Common myeloid progenitor, CD34-positive (primary cell): ENCODE results near the gene IGFBP7.

Experiments
- CTCF ChIA-PET: fragments of 350-600 bp; sonication (Branson Sonifier 250); formaldehyde crosslinking; loops from one replicate; lab custom pipeline; 2021; ENCODE audit warnings: antibody characterized with exemption; lab: Charles Lee
- POLR2A ChIA-PET: fragments of 350-600 bp; sonication (Branson Sonifier 250); formaldehyde crosslinking; loops from one replicate; lab custom pipeline; 2021; ENCODE audit warnings: antibody characterized with exemption; lab: Charles Lee
- DNase-seq, 3 donors: peaks; one replicate each; pipeline versions ENCODE4 v3.0.0 to v3.0.0-alpha.2; 2013
- H3K27ac ChIP-seq, 2 experiments: 1 replicate in 1 of 2; 2 replicates in 1 of 2; pipeline ENCODE4 v1.7.0; 2013; ENCODE audit warnings: inconsistent platforms in 2 of 2, low read length in 2 of 2, mild to moderate bottlenecking in 2 of 2, low read depth in 1 of 2, moderate library complexity in 1 of 2; ENCODE audit not compliant: severe bottlenecking in 2 of 2, insufficient read depth in 1 of 2, poor library complexity in 1 of 2
- H3K27me3 ChIP-seq, 5 experiments: replicated peaks in 2 of 5; 1 replicate in 3 of 5; 2 replicates in 2 of 5; pipeline versions ENCODE4 v1.6.1 to v1.7.0; 2013; ENCODE audit warnings: low read length in 4 of 5, mild to moderate bottlenecking in 2 of 5, moderate library complexity in 2 of 5, inconsistent platforms in 1 of 5; ENCODE audit not compliant: insufficient read depth in 5 of 5, control insufficient read depth in 4 of 5
- H3K36me3 ChIP-seq, 4 experiments: 1 replicate in 2 of 4; 2 replicates in 2 of 4; pipeline versions ENCODE4 v1.6.1 to v1.7.0; 2013; ENCODE audit warnings: low read length in 3 of 4, control low read depth in 1 of 4, mild to moderate bottlenecking in 1 of 4; ENCODE audit not compliant: control insufficient read depth in 4 of 4, insufficient read depth in 4 of 4
- H3K4me1 ChIP-seq, 4 experiments: 1 replicate in 3 of 4; 2 replicates in 1 of 4; pipeline versions ENCODE4 v1.6.1 to v1.7.1; 2013; ENCODE audit warnings: low read length in 3 of 4, mild to moderate bottlenecking in 3 of 4, control low read depth in 1 of 4, inconsistent platforms in 1 of 4, moderate library complexity in 1 of 4; ENCODE audit not compliant: control insufficient read depth in 4 of 4, insufficient read depth in 4 of 4; ENCODE audit errors: control extremely low read depth in 1 of 4
- H3K4me3 ChIP-seq, 7 experiments: 1 replicate in 4 of 7; 2 replicates in 3 of 7; pipeline versions ENCODE4 v1.5.1 to v1.7.0; 2013; ENCODE audit warnings: mild to moderate bottlenecking in 7 of 7, low read length in 6 of 7, moderate library complexity in 6 of 7, inconsistent platforms in 2 of 7, low read depth in 2 of 7, control low read depth in 1 of 7; ENCODE audit not compliant: insufficient read depth in 4 of 7, control insufficient read depth in 1 of 7; ENCODE audit errors: extremely low read depth in 1 of 7
- H3K9me3 ChIP-seq, 5 experiments: 1 replicate in 4 of 5; 2 replicates in 1 of 5; pipeline versions ENCODE4 v1.6.1 to v1.7.1; 2013; ENCODE audit warnings: low read length in 4 of 5, mild to moderate bottlenecking in 2 of 5, inconsistent platforms in 1 of 5, low read depth in 1 of 5, moderate library complexity in 1 of 5; ENCODE audit not compliant: control insufficient read depth in 4 of 5, insufficient read depth in 2 of 5; ENCODE audit errors: control extremely low read depth in 1 of 5
- WGBS: methylation state at CpG from one replicate; pipeline ENCODE4 v1.1.5; 2013; ENCODE audit not compliant: insufficient coverage; 5-methylcytosine and 5-hydroxymethylcytosine counted together

Gene IGFBP7

DNA sequence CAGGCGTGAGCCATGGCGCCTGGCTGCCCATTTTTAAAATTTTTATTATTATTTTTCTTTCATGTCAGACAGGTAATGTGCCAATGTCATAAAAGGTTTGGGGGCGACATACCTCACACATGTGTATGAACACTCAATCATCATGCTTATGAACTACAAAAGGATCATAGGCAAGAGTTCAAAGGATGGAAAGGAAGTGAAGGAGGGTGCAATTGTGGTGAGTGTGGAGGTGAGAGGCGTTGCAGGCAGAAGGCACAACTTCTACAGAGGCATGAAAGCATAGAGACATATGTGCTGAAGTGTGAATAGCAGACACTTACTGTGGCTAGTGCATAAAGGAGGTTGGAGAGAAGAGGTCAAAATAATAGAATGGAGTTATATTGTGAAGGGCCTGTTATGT lies 4.0 kb downstream of the IGFBP7 start:
- CTCF ChIA-PET: interaction anchor here (0.9 to 2.0 kb wide), 3 partner anchors 12 to 68 kb away, joined by 3 to 4 read pairs (median 4); no protein-coding TSS in a partner anchor

DNA sequence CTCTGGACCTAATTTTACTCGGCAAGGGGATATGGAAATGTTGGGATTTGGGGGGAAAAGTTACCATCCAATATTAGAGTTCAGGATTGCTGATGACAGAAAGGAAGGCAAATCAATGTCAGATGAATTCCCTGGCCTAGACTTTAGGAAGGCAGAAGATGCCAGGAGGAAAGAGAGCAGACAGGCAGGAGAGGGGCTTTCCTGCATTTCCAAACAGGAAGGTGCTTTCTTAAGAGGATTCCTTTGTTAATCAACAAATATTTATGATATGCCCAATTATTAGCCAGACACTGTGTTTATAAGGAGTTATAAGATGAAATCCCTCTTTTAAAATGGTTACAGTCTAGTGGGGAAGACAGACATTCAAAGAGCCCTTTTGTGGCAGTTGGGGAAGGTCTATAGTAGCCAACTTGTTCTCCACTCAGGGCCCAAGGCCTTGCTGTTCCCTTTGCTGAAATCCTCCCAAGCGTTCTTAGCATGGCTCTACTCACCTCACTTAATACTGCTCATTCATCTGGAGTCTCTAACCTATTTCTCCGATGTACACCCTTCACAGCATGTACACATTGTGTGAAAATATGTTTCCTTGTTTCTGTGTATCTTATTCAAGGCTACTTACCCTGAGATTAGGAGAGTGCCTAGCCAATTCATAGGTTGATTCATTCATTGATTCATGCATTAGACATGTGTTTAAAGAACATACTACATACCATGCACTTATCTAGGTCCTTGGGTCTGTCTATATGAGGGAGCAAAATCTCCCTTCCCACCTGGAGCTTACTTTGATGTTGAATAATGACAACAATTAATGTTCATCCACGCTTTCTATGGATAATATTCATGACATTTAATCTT lies 5.3 kb downstream of the IGFBP7 start:
- no peak for DNase-seq
- 100% methylated on average over 1 of the region's 4 CpGs for WGBS
- Histone ChIP-seq H3K9me3 (peaks cover 0 to 2% (median 0%) of the 10 kb centered on the region in 5 experiments), H3K4me1 (peaks cover 0 to 26% (median 14%) of the 10 kb centered on the region in 4 experiments), H3K27ac (no peak overlapping the region), H3K27me3 (no peaks in the 10 kb centered on the region), H3K36me3 (peaks cover 0 to 33% (median 8%) of the 10 kb centered on the region in 4 experiments), H3K4me3 (no peak overlapping the region)
- ChIA-PET POLR2A (no interaction called here), CTCF (interaction anchor here (0.9 to 1.4 kb wide), 3 partner anchors 14 to 67 kb away, joined by 3 to 6 read pairs (median 4); no protein-coding TSS in a partner anchor)

More for the DNA sequence above, 4.0 kb downstream of the IGFBP7 start:
- Histone ChIP-seq H3K4me1 (peaks cover 0 to 31% (median 23%) of the 10 kb centered on the region in 4 experiments), H3K36me3 (peaks cover 0 to 25% (median 4%) of the 10 kb centered on the region in 4 experiments), H3K27ac (no peak overlapping the region), H3K27me3 (no peaks in the 10 kb centered on the region), H3K9me3 (peaks cover 0 to 2% (median 0%) of the 10 kb centered on the region in 5 experiments), H3K4me3 (no peak overlapping the region)
- POLR2A ChIA-PET: no interaction called here
- WGBS: 92% methylated on average over 3 of the region's 4 CpGs
- no peak for DNase-seq

GRCh38 chr4:57103051-57103450 lies 7.1 kb downstream of the IGFBP7 start:
- H3K4me3 ChIP-seq: no peak overlapping the region
- peaks cover 0 to 2% (median 0%) of the 10 kb centered on the region in 5 experiments for H3K9me3 ChIP-seq
- ChIA-PET CTCF (interaction anchor here (0.9 to 2.1 kb wide), 5 partner anchors 9 to 86 kb away, joined by 3 to 6 read pairs (median 4); no protein-coding TSS in a partner anchor), POLR2A (no interaction called here)
- H3K27me3 ChIP-seq: no peaks in the 10 kb centered on the region
- DNase-seq: no peak
- H3K27ac ChIP-seq: no peak overlapping the region
- WGBS: 100% methylated on average over 3 of the region's 4 CpGs
- H3K4me1 ChIP-seq: peaks cover 0 to 15% (median 3%) of the 10 kb centered on the region in 4 experiments
- H3K36me3 ChIP-seq: peaks cover 0 to 31% (median 9%) of the 10 kb centered on the region in 4 experiments

DNA sequence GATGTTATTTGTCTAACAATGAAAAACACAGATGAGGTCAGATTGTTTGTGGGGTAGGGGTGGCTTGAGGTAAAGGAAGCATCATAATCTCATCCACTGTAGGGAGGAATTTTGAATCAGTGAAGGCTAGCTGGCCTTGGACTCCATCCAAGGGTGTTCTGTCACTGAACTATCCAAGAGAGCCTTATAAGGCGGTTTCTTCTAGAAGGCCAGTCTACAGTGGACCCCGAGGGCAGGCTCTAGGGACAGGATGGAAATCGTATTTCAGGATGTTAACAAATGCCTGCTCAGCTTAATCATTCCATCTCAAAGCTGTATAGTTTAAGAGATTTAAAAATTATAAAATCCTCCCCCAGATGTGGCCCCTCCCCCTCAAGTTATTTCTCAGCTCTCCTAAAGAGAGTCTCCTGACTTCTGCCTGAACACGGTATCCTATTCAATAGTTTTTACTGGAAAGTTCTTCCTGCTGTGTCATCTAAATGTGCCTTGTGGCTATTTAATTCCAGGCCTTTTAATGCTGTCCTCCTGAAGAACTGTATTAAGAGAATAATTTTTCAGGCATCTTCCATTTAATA lies 8.0 kb downstream of the IGFBP7 start:
- H3K27ac ChIP-seq: no peak overlapping the region
- H3K27me3 ChIP-seq: no peaks in the 10 kb centered on the region
- ChIA-PET CTCF (interaction anchor here (0.7 to 2.1 kb wide), 4 partner anchors 9 to 87 kb away, joined by 3 to 6 read pairs (median 4); no protein-coding TSS in a partner anchor), POLR2A (no interaction called here)
- H3K4me1 ChIP-seq: peaks cover 0 to 8% (median 3%) of the 10 kb centered on the region in 4 experiments
- H3K4me3 ChIP-seq: no peak overlapping the region
- H3K36me3 ChIP-seq: peaks cover 0 to 30% (median 9%) of the 10 kb centered on the region in 4 experiments
- no peaks in the 10 kb centered on the region for H3K9me3 ChIP-seq
- 100% methylated on average over 1 of the region's 4 CpGs for WGBS
- no peak for DNase-seq

DNA sequence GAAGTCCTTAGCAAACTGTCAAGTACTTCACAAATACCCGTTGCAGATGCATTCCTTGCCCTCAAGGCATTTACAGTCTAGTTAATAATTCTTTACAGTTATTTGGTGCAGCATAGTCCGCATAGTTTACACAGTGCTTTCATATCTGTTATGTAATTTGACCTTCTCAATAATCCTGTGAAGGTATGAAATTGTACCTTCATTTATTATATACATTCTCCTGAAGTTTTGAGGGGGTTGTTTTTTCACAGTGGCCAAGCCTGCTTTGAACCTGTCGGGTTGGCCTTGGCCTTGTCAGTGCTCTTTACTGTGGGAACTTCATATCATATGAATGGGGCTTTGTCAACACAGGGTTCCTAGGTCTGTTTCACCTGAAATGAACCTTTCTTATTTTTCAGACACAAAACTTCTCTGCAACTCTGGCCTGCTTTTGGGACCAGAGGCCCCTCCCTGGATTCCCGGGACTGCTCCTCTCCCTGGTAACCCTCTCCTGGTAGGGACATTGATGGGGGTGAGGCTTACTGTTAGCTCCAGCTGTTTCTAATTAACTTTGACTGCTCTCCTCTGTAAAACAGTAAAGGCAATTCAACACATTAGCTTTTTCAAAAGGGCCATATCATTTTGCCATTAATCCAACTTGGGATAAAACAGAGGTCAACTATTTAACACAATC lies 9.1 kb downstream of the IGFBP7 start:
- Histone ChIP-seq H3K4me3 (no peak overlapping the region), H3K9me3 (no peaks in the 10 kb centered on the region), H3K27ac (no peak overlapping the region), H3K36me3 (peaks cover 0 to 28% (median 9%) of the 10 kb centered on the region in 4 experiments), H3K27me3 (no peaks in the 10 kb centered on the region), H3K4me1 (peaks cover 0 to 2% (median 0%) of the 10 kb centered on the region in 4 experiments)
- CTCF ChIA-PET: interaction anchor here (1.3 to 2.1 kb wide), 3 partner anchors 8 to 20 kb away, joined by 4 to 6 read pairs (median 5); no protein-coding TSS in a partner anchor
- POLR2A ChIA-PET: no interaction called here
- no CpG with 5 or more reads among the region's 4 CpGs for WGBS
- no peak for DNase-seq

- peaks cover 0 to 2% (median 0%) of the 10 kb centered on the region in 4 experiments for H3K4me1 ChIP-seq
- ChIA-PET POLR2A (no interaction called here), CTCF (interaction anchor here (1.3 kb wide), 1 partner anchor 17 kb away, joined by 4 read pairs; no protein-coding TSS in a partner anchor)
- H3K4me3 ChIP-seq: no peak overlapping the region
- H3K27ac ChIP-seq: no peak overlapping the region
- no peaks in the 10 kb centered on the region for H3K27me3 ChIP-seq
- 100% methylated on average over 1 of the region's 2 CpGs for WGBS
- peaks cover 0 to 28% (median 10%) of the 10 kb centered on the region in 4 experiments for H3K36me3 ChIP-seq
- no peak for DNase-seq
- H3K9me3 ChIP-seq: no peaks in the 10 kb centered on the region
Observed at GRCh38 chr4:57099363-57099762, 10.8 kb downstream of the IGFBP7 start.
